Uterus (tissue), 4 donors: Measurements from ENCODE around the gene RCAN2. TPM values are rescaled to one million over a fixed set of nuclear protein-coding genes. Genes with fewer than 3 reads are reported as not detected.

Experiments
- DNase-seq, 2 donors: peaks; one replicate each; pipeline ENCODE4 v3.0.0-alpha.2; 2019 to 2020
- H3K27ac ChIP-seq, 2 donors: fragments of 200-600 bp; sonication (generic); 1 replicate in 1 of 2; 2 replicates in 1 of 2; pipeline ENCODE4 v1.5.1; 2016 to 2018
- H3K27me3 ChIP-seq, 2 donors: fragments of 200-600 bp; sonication (generic); one replicate each; pipeline ENCODE4 v1.5.1; 2018 to 2019; ENCODE audit warnings: control low read depth in 1 of 2
- H3K36me3 ChIP-seq, 2 donors: fragments of 200-600 bp; sonication (generic); one replicate each; pipeline ENCODE4 v1.5.1; 2019; ENCODE audit warnings: control low read depth in 1 of 2
- H3K4me1 ChIP-seq, 2 donors: fragments of 200-600 bp; sonication (generic); one replicate each; pipeline ENCODE4 v1.5.1; 2018 to 2019; ENCODE audit warnings: control low read depth in 1 of 2
- H3K4me3 ChIP-seq, 2 donors: fragments of 200-600 bp; sonication (generic); 1 replicate in 1 of 2; 2 replicates in 1 of 2; pipeline ENCODE4 v1.5.1; 2018 to 2019; ENCODE audit warnings: mild to moderate bottlenecking in 1 of 2
- H3K9me3 ChIP-seq, 2 donors: fragments of 200-600 bp; sonication (generic); one replicate each; pipeline ENCODE4 v1.5.1; 2019; ENCODE audit warnings: control low read depth in 1 of 2
- CTCF ChIP-seq, 4 experiments: fragments of 200-600 bp in 2 of 4; fragments of 450-650 bp in 2 of 4; sonication (generic) in 2 of 4; IDR thresholded peaks; one replicate each; pipeline ENCODE4 v1.5.1; 2016 to 2019; ENCODE audit warnings: antibody characterized with exemption in 4 of 4, mild to moderate bottlenecking in 2 of 4, moderate library complexity in 1 of 4
- POLR2A ChIP-seq, 2 donors: fragments of 450-650 bp; IDR thresholded peaks; one replicate each; pipeline ENCODE4 v1.6.1; 2016; ENCODE audit warnings: antibody characterized with exemption in 2 of 2, mild to moderate bottlenecking in 1 of 2, moderate library complexity in 1 of 2
- intact Hi-C: fragments of 100-400 bp; cut with DNase I; formaldehyde crosslinking; loops from one replicate; pipeline ENCODE4 v1.15.1; 2023; ENCODE audit warnings: low total_unique reads
- total RNA-seq, 4 donors: library from RNA; depleted of rRNA in 3 of 4; stranded (reverse); fragments of >200 nt in 3 of 4; gene quantifications; one replicate each; pipeline versions ENCODE4 v1.1.0 to v1.2.4, GENCODE V29; 2014 to 2023
- donor health status: DM: yes; HTN: yes; CAD: no.

The RCAN2 gene
- total RNA-seq, 4 donors from 2014 or later = 3.0 to 36.4 (median 16.3) TPM

- no peak for DNase-seq
- H3K4me3 ChIP-seq = no peak overlapping the region
- H3K4me1 ChIP-seq = no peaks in the 10 kb centered on the region
- H3K27me3 ChIP-seq = no peaks in the 10 kb centered on the region
- TF ChIP-seq POLR2A (IDR thresholded peaks at IDR 0.05) (no peak), CTCF (IDR thresholded peaks at IDR 0.05) (no peak)
- no peak overlapping the region for H3K27ac ChIP-seq
- intact Hi-C loops = no loop called here
- H3K9me3 ChIP-seq = no peaks in the 10 kb centered on the region
- no peaks in the 10 kb centered on the region for H3K36me3 ChIP-seq
Observed at GRCh38 chr6:46526607-46527006, 35.4 kb upstream of the RCAN2 start.

- H3K36me3 ChIP-seq = no peaks in the 10 kb centered on the region
- H3K27me3 ChIP-seq = no peaks in the 10 kb centered on the region
- no peak for DNase-seq
- H3K27ac ChIP-seq = no peak overlapping the region
- no peaks in the 10 kb centered on the region for H3K9me3 ChIP-seq
- intact Hi-C loops = no loop called here
- TF ChIP-seq CTCF (IDR thresholded peaks at IDR 0.05) = no peak
- TF ChIP-seq POLR2A (IDR thresholded peaks at IDR 0.05) = no peak
- H3K4me1 ChIP-seq = no peaks in the 10 kb centered on the region
- no peak overlapping the region for H3K4me3 ChIP-seq
Observed at GRCh38 chr6:46525583-46525982, 34.3 kb upstream of the RCAN2 start.

- Histone ChIP-seq H3K4me3 (no peak overlapping the region), H3K36me3 (no peaks in the 10 kb centered on the region), H3K4me1 (no peaks in the 10 kb centered on the region), H3K9me3 (no peaks in the 10 kb centered on the region), H3K27me3 (no peaks in the 10 kb centered on the region), H3K27ac (no peak overlapping the region)
- intact Hi-C loops = no loop called here
- no peak for DNase-seq
- TF ChIP-seq POLR2A (IDR thresholded peaks at IDR 0.05) = no peak
Observed at GRCh38 chr6:46521464-46521971, 30.3 kb upstream of the RCAN2 start.

GRCh38 chr6:46517202-46517601 lies 26.0 kb upstream of the RCAN2 start:
- intact Hi-C loops = no loop called here
- H3K4me3 ChIP-seq = no peak overlapping the region
- no peaks in the 10 kb centered on the region for H3K27me3 ChIP-seq
- H3K4me1 ChIP-seq = no peaks in the 10 kb centered on the region
- no peaks in the 10 kb centered on the region for H3K36me3 ChIP-seq
- no peak for DNase-seq
- H3K9me3 ChIP-seq = no peaks in the 10 kb centered on the region
- H3K27ac ChIP-seq = no peak overlapping the region
- no peak for TF ChIP-seq POLR2A (IDR thresholded peaks at IDR 0.05)
- no peak for TF ChIP-seq CTCF (IDR thresholded peaks at IDR 0.05)

- no peaks in the 10 kb centered on the region for H3K36me3 ChIP-seq
- no peak overlapping the region for H3K4me3 ChIP-seq
- no peak overlapping the region for H3K27ac ChIP-seq
- intact Hi-C loops = no loop called here
- no peak for DNase-seq
- no peak for TF ChIP-seq POLR2A (IDR thresholded peaks at IDR 0.05)
- no peak for TF ChIP-seq CTCF (IDR thresholded peaks at IDR 0.05)
- no peaks in the 10 kb centered on the region for H3K27me3 ChIP-seq
- H3K4me1 ChIP-seq = no peaks in the 10 kb centered on the region
- no peaks in the 10 kb centered on the region for H3K9me3 ChIP-seq
Observed at GRCh38 chr6:46513533-46513932, 22.3 kb upstream of the RCAN2 start.

- intact Hi-C loops = no loop called here
- H3K27me3 ChIP-seq = no peaks in the 10 kb centered on the region
- no peak for TF ChIP-seq POLR2A (IDR thresholded peaks at IDR 0.05)
- no peak for TF ChIP-seq CTCF (IDR thresholded peaks at IDR 0.05)
- no peak for DNase-seq
- H3K4me3 ChIP-seq = no peak overlapping the region
- H3K4me1 ChIP-seq = no peaks in the 10 kb centered on the region
- no peaks in the 10 kb centered on the region for H3K36me3 ChIP-seq
- no peaks in the 10 kb centered on the region for H3K9me3 ChIP-seq
- peak overlapping the region; percentile 54 to 65 for H3K27ac ChIP-seq
Observed at GRCh38 chr6:46511320-46511719, 20.1 kb upstream of the RCAN2 start.
